Measurements from ENCODE around the gene HHEX.
"Not testable (repeated sequence)": the region's sequence is repeated elsewhere in the genome, so short reads cannot be mapped to it uniquely, and the experiment has no call there.

The HHEX gene

GRCh38 chr10:92737484-92737883 lies 47.7 kb downstream of the HHEX start:
- Histone ChIP-seq H3K4me3 (no peak overlapping the region), H3K9ac (ENCODE audit: insufficient read length) (no peak overlapping the region), H3K9me3 (ENCODE audit: low read depth, low read length) (no peaks in the 10 kb centered on the region), H3K27ac (no peak overlapping the region), H3K36me3 (ENCODE audit: insufficient read depth, low read length) (no peaks in the 10 kb centered on the region)
- no peak for DNase-seq (ENCODE audit: low read depth, low spot score)
- TF ChIP-seq POLR2AphosphoS5 (IDR thresholded peaks at IDR 0.05; ENCODE audit: borderline replicate concordance, low read depth, low read length) = no peak
- no peak for TF ChIP-seq FOXP2 (optimal IDR thresholded peaks at IDR 0.05; ENCODE audit: control extremely low read depth, extremely low read length, insufficient read depth)
- TF ChIP-seq EZH2 (IDR thresholded peaks at IDR 0.05) = no peak

DNA sequence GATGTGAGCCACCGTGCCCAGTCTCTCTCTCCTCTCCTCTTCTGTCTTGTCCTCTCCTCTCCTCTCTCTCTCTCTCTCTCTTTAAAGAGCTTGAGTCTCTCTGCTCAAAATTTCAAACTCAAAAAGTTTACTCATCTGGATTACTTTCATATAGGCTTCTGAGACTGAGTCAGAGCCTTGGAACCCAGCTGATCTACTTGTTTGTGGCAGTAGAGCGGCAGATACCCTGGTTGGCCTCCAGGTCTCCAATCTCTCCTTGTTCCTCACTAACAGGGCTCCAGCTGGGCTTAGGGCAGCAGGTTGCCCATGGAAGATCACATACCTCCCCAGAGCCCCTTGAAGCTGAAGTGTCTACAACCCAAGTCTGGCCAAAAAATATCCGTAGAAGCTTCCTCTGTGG lies 51.0 kb downstream of the HHEX start:
- no peaks in the 10 kb centered on the region for H3K36me3 ChIP-seq (ENCODE audit: insufficient read depth, low read length)
- no peak overlapping the region for H3K4me3 ChIP-seq
- no peaks in the 10 kb centered on the region for H3K9me3 ChIP-seq (ENCODE audit: low read depth, low read length)
- TF ChIP-seq FOXP2 (optimal IDR thresholded peaks at IDR 0.05; ENCODE audit: control extremely low read depth, extremely low read length, insufficient read depth) = no peak
- no peak for TF ChIP-seq POLR2AphosphoS5 (IDR thresholded peaks at IDR 0.05; ENCODE audit: borderline replicate concordance, low read depth, low read length)
- no peak for TF ChIP-seq EZH2 (IDR thresholded peaks at IDR 0.05)
- no peak overlapping the region for H3K9ac ChIP-seq (ENCODE audit: insufficient read length)
- DNase-seq (ENCODE audit: low read depth, low spot score) = no peak
- no peak overlapping the region for H3K27ac ChIP-seq

DNA sequence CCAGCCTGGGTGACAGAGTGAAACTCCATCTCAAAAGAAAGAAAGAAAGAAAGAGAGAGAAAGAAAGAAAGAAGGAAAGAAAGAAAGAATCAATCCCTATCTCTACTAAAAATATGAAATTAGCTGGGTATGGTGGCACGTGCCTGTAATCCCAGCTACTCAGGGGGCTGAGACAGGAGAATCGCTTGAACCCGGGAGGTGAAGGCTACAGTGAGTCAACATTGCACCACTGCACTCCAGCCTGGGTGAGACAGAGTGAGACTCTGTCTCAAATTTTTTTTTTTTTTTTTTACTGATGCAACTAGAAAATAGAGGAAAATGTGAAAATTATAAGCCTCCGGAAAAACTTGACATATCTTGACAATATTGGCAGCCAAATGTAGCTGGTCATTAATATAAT lies 52.0 kb downstream of the HHEX start:
- H3K4me3 ChIP-seq; H3K27ac ChIP-seq; H3K9me3 ChIP-seq (ENCODE audit: low read depth, low read length); H3K9ac ChIP-seq (ENCODE audit: insufficient read length); H3K36me3 ChIP-seq (ENCODE audit: insufficient read depth, low read length); DNase-seq (ENCODE audit: low read depth, low spot score): not testable (repeated sequence)

DNA sequence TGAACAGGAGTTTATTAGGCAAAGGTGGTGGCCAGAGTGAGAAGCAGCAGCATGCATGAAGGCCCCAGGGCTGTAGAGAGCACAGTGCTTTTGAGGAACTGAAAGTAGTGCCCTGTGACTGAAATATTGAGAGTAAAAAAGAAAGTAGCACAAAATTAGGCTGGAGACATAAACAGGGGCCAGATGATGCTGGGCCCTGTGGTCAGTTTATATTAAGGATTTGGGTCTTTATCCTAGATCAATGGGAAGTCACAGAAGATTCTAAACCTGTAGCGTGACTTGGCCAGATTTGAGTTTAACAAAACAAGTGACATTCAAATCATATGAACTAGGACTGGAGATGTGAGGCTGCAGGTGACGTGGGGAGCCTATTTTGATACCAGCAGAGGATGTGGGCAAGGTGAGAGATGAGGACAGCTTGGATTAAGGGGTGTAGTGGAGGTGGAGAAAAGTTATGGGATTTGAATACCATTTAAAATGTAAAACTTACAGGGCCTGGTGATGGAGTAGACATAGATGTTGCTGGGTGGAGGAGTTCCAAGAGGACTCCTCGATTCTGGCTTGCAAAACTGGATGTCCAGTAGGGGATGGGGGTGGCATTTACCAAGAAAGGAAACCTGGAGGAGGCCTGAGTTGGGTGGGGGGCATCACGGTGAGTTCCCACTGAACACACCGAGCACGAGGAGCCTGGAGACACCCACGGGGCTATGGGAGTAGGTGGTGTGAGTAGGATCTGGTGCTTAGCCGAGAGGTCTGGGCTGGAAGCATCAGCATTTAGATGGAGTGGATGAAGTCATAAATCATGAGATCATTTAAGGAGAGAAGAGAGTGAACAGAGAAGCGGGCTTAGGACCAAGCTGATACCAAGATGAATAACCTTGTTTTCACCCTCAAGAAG lies 52.8 kb downstream of the HHEX start:
- no peaks in the 10 kb centered on the region for H3K36me3 ChIP-seq (ENCODE audit: insufficient read depth, low read length)
- no peak for TF ChIP-seq FOXP2 (optimal IDR thresholded peaks at IDR 0.05; ENCODE audit: control extremely low read depth, extremely low read length, insufficient read depth)
- no peak for TF ChIP-seq POLR2AphosphoS5 (IDR thresholded peaks at IDR 0.05; ENCODE audit: borderline replicate concordance, low read depth, low read length)
- TF ChIP-seq EZH2 (IDR thresholded peaks at IDR 0.05) = no peak
- H3K9ac ChIP-seq (ENCODE audit: insufficient read length) = no peak overlapping the region
- no peak overlapping the region for H3K4me3 ChIP-seq
- no peak for DNase-seq (ENCODE audit: low read depth, low spot score)
- no peak overlapping the region for H3K27ac ChIP-seq
- H3K9me3 ChIP-seq (ENCODE audit: low read depth, low read length) = no peaks in the 10 kb centered on the region

Measured in SK-N-MC (cell line).